Hippocampal formation (tissue), 2 donors: ENCODE data around the gene BTBD9.
A peak's percentile ranks its signal among the peaks of the same experiment; 100 is the strongest.
"Not testable (repeated sequence)": the region's sequence is repeated elsewhere in the genome, so short reads cannot be mapped to it uniquely, and the experiment has no call there.

Experiments
- DNase-seq, 2 donors: peaks; one replicate each; lab custom pipeline; 2025; lab: John Stamatoyannopoulos, UW

The BTBD9 gene

DNA sequence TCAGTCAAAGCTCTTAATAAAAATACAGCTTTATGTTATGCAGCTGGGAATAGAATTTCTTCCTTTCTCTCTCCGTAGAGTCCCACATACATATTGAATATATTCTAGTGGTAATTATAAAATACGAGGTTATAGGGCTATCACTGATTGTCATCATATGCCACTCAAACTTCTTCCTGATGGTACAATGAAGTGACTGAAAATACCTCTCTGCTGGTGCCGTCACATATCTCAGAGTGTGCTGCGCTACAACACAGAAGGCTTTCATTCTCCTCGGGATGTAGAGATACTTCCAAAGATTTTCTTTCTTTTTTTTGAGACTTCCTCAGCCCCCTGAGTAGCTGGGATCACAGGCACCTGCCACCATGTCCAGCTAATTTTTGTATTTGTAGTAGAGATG, 249.9 kb downstream of the BTBD9 start:
- no peak for DNase-seq

DNA sequence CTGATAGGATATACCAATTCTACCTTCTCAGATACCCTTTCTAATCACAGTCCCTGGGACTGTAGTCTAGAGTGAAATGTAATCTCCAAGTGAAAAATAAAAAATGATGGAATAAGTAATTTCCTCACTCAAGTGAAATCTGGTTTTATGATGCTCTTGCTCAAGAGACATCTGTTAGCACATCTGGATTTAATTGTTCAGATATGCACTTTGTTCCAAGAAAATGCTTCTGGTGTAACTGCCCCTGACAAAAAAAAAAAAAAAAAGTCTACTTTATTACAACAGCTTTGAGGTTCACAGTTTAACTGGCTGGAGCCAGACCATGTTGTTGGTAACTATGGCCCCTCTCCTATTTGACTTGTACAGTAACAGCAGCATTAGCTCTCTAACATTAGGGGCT, 251.8 kb downstream of the BTBD9 start:
- no peak for DNase-seq

DNA sequence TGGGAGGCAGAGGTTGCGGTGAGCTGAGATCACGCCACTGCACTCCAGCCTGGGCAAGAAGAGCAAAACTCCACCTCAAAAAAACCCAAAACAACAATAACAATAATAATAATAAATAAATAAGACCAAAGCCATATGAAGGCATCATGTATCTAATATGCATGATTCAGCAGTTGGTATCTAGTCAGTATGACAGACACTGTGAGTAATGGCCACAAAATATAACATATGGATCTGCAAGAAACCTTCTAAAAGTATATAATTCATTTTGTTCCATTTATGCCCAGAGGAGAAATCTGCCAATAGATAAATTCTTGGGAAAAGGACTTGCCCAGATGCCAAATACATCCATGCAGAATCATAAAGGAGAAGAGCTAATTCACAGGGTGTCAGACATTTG, 252.3 kb downstream of the BTBD9 start:
- no peak for DNase-seq

DNA sequence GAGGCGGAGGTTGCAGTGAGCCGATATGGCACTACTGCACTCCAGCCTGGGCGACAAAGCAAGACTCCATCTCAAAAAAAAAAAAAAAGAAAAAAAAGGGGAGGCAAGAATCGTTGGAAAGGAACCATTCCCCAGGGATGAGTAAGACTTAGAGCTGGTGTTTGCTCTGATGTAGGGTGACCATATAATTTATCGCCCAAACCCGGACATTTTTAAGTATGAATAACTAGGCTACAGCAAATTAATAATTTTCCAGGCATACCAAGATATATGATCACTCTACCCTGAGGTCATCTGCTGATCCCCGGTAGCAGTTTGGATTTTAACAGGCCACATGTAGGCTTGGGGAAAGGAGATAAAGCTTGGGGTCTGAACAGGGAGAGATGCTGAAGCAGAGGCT, 260.9 kb downstream of the BTBD9 start:
- no peak for DNase-seq

DNA sequence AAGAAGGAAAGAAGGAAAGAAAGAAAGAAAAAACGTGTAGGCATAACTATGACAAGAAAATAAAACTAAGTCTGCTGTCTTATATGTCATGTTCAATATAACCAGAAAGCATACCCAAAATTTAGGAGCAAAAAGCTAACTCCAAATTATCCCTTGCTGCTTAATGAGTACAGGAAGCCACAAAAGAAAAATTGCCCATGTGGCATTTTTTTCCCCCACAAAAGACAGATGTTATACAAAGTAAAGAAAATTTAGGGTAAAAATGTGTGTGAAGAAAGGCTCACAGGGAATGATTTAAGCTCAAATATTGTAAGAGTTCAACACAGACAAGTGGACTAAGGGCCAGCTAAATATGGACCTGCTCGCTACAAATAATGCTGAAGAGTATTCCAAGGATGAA, 263.8 kb downstream of the BTBD9 start:
- no peak for DNase-seq

DNA sequence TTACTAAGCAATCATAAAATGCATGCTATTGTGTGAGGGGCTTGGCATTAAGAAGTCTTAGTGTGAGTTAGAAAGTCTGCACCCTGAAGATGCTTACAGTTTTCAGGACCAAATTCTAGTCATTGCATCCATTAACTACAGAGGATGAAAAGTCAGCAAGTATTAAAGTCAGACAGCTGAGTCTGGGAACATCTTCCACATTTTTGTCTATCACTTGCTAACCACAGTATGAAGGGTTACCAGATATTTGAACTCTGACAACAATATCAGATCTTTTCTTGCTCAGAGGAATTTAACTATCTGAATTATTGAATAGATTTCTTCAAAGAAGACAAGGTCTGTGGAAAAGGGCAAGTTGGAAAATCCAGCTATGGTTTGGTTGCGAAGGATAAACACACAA, 264.4 kb downstream of the BTBD9 start:
- no peak for DNase-seq

DNA sequence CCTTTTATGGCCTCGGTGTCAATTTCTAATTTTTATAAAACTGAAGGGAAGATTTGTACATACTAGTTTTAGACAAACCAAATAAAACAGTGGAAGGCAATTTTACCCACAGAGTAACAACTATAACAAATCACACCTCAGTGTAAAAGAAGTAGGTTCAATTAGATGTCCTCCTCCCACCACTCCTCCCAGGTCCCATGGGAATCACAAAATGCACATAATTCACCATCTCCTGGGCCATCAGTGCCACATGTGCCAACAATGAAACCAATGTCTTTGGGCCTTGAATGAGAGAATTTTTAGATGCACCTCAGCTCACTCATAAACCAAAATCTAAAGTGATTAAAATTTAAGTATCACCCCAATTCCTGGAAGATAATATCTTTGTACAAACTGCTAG, 267.8 kb downstream of the BTBD9 start:
- no peak for DNase-seq

DNA sequence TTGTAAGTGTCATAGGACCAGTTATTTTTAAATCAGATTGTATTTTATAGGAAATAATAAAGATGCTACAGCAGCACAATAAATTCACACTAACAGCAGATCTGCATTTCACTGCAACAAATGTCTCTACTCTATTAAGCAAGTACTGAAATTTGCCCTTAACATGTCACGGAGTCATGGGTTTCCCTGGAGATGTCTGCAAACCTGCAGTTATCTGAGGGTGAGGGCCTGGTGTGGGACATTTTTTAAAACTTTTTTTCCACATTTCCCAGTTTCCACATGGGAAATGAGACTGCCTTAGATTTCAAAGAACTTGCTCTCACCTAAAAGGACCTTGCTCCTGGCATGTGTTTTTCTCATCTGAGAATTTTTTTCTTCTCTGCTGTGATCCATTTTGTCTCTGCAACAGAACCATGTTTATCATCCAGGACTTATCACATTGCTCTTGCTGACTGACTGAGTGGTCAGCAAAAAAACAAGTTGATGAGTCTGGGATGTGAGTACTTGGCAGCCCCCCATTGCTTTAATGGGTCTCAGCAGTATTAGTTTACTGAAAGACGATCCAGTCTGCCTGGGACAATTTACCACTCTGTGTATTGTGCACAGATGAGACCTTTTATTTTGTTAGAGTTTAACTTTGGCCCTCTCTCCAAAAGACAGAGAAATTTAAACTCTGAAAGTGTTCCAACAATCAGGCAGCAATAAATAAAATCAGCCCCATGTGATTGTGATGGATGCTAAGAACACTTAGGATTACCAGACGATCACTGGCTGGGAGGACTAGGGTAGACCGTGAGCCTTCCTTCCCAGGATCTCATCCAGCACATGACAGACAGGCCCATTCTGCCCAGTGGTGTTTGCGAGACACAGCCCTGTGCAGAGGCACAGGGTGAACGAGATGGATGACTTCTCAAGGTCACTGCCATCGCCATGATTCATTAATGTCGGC, 268.8 kb downstream of the BTBD9 start:
- no peak for DNase-seq

DNA sequence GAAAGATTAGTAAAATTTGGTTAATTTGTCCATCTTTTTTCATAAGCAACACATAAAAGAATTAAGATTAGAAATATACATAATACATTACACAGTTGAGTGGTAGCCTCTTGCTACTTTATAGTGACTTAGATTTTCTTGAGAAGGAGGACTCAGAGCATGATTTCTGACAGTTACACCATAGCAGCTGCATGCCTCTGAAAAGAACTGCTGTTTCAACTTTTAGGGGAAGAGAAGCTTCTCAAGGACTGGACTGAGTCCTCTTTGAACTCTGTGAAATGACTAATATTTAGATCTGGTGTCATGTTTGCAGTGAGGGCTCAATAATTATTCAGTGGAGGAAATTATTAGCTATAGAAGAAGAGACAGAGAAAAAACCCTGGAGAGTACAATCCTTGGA, 272.5 kb downstream of the BTBD9 start:
- no peak for DNase-seq

DNA sequence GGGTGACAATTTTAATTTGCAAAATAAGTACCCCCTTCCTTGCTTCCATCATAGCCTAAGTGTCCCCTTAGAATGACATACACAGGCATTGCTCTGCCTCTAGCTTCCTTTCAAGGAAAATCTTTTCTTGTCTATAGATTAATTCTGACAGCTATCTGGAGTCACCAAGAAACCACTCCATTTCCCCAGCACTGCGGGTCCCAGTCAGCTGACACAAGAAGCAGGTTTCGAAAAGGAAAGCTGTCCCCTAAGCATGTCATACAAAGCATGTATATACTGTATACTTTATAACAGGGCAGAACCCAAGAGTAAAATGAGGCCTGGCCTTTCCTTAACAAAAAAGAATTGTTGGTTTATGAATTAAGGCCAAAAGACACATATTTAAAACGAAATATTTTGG, 273.5 kb downstream of the BTBD9 start:
- DNase-seq, result no peak

DNA sequence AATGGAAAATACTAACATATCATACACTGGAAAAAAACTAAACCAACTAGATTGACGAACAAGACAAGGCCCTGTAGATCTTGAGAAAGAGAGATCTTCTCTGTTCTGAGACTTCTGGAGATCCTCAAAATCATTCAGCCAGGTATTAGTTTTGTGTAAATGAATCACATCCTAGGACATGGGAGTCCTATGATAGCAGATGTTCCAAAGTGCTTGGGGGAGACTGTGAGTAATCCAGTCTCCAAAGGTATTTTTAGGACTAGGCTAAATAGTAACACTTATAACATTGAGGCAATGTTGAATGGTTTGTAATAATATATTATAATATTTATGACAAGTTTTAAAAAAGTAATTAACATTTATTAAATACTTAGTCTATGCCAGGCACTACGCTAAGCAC, 275.0 kb downstream of the BTBD9 start:
- no peak for DNase-seq

DNA sequence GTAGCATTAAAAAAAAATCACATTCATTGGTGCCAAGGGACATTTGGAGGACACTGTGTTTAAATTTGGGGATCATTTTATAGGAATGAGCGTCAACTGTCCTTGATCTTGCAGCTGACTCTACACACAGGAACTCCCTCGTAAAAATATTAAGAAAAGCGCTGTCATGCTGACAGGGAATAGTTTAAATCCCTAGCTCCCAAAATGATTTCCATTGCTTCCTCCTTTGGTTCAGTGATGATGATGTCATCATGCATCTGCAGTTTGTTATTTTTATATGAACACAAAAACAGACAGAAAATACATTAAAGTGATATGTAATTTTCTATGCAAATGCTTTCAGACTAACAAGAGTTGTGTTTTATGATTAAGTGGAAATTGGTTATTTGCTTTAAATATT, 275.6 kb downstream of the BTBD9 start:
- DNase-seq, result no peak

DNA sequence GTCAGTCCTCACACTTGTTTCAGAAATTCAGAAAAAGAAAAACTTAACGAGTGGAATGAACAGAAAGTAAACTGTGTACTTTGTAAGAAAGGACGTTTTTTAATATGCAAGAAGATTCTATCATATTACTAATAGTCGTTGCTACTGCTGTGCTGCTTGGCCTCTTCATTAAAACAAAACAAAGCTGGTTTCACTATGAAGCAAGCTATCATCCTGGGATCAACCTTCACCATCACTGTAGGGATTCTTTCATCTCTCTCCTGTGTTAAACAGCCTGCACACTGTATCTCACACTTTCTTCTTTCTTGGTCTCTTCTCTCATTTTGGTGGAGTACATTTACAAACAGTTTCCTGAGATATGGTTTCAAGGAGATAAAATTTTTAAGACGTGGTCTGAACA, 284.2 kb downstream of the BTBD9 start:
- DNase-seq, result no peak

DNA sequence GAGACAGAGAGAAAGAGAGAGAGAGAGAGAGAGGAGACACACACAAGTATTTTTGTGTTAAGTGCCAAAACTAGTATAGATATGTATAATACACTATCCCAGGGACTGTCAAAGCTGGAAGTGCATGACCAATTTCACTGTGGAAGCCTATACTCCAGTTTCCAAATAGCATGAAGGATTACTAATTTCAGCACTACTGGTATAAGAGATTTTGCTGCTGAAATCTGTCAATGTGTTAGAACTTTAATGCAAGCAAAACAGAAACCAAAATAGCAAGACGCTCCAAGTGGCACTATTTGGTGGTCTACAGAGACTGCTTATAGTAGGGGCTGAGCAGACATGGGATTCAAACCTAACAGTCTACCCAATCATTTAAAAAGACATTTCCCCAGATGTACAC, 284.8 kb downstream of the BTBD9 start:
- no peak for DNase-seq

DNA sequence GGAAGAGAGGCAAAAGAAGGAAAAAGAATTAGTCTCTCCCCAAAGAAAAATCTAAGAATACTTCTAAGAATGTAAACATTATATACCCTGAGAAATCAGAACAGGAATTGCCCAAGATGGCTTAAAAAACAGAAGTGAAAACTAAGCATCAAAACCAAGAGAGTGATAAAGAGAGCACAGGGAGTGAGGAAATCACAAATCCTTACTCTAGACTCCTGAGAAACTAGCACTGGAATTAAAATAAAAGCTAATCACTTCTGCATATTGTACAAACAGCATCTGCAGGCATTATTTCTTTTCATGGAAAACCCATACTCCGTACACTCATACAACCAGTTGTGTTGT, 285.7 kb downstream of the BTBD9 start:
- no peak for DNase-seq

DNA sequence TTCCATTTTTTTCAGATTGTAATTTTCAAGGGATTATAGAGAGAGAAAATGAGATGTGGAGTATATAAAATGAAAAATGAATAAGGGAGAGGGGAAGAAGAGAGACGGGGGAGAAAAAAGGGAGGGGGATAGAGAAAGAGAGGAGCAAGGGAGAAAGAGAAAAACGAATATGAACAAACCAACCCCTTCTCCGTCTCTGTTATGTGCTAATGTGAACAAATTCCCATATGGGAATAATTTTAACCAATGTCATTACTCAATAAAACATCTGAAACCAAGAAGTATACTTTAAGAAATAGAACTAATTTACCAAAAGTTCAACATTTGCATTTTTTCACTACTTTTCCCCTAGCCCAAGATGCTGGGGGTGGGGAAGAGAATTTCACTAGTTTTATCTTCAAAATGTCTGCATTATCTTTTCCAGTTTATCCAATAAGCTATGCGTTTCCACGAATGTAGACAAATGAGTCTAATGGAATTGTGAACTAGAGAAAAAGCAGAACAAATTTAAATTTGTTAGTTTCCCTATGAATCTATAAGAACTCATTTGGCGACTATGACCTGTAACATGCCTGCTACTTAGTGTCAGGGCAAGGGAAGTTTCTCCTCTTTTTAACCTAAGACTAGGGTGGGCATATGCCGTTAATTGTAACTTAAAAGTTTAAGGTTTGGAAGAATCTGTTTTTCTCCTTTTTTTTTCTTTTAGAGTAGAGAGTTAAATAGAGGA, 286.3 kb downstream of the BTBD9 start:
- DNase-seq, result no peak

DNA sequence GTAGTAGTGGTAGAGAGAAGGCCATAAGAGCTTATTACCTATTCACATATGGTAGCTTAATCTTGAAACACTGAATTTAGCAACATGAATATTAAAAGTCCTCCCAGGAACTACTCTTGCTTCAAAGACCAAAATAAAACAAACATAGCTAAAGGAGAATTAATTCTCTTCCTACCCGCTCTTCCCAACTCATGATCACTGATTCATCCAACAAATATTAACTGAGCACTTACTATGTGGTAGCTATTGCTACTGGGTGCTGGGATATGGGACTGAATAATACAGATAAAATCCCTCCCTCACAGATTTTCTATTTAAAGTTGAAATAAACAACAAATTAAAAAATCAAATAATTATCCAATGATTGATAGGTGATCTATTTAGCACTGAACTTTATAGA, 287.1 kb downstream of the BTBD9 start:
- DNase-seq, result no peak

DNA sequence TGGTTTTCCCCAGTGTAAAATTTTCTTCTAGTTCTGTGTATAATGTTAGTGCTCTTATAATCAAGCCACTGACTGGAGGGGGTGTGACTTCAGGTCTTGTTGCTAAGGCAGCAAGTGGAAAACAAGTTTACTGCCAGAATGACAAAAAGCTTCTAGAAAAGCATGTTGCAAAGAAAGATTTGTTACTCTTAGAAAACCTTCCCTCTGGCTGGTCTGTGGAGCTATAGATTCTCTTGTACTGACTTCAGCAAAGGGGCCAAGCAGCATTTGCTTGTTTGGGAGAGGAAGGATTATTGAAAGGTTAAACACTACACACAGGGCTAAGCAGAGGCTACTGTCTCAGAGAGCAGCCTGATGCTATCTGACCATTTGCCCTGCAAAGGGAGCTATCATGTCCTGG, 288.8 kb downstream of the BTBD9 start:
- DNase-seq, result peak in 1 of 2 donors; percentile 56

DNA sequence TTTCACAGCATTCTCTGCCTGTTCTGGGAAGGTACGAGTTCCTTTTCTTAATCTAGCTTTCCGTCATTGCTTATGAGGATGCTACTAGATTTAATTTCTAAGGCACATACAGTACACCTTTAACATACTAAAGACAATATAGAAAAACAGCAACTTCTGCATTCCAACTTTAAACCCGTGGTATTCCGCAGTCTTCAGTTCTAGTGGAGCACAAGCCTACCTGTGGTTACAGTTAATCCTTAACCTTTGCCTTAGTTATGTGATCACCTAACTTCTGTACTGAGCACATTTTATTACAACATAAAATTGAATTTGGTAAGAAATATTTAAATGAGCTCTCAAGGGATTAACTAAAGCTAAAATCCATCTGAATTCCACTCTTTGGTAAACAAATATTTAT, 289.5 kb downstream of the BTBD9 start:
- DNase-seq, result no peak

DNA sequence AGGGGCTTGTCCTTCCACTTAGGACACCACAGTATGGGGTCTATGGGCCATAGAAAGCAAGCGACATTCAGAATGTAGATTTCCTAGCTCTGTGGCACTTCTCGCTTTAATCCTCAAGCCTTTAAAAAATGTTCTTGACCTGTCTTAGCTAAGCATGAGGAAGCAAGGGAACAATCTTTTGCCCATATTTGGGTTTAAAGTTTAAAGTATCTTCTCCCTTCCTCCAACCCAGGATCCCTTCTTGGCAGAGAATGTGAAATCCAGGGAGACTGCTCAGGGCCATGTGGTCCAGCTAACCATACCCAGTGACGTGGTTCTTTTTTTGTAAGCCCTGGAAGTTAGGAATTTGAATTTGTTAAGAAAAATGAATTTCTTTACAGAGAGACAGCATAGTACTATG, 289.9 kb downstream of the BTBD9 start:
- no peak for DNase-seq

DNA sequence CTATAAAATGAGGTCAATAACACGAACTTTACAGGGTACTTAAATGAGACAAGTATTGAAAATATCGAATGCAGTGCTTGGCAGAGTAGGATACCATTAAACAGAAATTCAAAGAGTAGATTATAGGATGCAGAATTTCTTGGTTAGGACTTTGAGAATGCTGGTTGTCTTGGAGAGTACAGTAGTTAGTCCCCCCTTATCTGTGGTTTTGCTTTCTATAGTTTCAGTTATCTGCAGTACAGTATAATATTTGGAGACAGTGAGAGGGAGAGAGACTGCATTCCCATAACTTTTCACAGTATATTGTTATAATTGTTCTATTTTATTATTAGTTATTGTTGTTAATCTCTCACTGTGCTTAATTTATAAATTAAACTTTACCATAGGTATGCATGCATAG, 290.5 kb downstream of the BTBD9 start:
- no peak for DNase-seq

DNA sequence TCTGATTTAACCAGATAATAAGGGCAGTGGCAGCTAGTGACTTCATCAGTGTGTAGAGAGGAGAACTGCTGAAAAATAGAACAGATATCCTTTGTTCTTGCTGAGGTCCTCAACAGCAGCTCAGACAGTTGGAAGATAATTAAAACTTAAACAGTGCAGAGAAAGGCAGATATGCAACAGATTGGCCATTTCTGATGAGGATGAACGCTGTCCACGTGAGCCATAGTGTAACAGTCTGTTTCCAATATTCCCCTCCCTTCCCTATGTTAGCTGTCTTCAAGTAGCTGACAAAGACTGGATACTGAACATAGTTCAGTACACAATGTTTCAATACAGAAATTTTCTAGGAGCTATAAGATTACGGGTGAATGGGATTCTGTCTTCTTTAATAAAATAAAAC, 291.4 kb downstream of the BTBD9 start:
- DNase-seq, result no peak

DNA sequence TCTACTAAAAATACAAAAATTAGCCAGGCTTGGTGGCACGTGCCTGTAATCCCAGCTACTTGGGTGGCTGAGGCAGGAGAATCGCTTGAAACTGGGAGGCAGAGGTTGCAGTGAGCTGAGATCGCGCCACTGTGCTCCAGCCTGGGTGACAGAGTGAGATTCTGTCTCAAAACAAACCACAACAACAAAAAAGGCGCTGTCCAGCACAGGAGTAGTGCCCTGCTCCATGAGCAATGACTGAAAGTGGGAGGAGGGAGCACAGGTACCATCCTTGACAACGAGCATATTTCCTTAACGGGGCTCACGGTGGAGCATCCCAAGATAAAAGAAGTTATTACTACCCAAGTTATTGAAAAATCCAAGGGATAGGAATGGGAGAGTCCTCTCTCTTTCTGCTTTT, 291.9 kb downstream of the BTBD9 start:
- DNase-seq, result not testable (repeated sequence)
